ENCODE data around the gene NEURL3.

GRCh38 chr2:96494188-96494587 lies 11.0 kb downstream of the NEURL3 start:
- TF ChIP-seq, protein P1, sequence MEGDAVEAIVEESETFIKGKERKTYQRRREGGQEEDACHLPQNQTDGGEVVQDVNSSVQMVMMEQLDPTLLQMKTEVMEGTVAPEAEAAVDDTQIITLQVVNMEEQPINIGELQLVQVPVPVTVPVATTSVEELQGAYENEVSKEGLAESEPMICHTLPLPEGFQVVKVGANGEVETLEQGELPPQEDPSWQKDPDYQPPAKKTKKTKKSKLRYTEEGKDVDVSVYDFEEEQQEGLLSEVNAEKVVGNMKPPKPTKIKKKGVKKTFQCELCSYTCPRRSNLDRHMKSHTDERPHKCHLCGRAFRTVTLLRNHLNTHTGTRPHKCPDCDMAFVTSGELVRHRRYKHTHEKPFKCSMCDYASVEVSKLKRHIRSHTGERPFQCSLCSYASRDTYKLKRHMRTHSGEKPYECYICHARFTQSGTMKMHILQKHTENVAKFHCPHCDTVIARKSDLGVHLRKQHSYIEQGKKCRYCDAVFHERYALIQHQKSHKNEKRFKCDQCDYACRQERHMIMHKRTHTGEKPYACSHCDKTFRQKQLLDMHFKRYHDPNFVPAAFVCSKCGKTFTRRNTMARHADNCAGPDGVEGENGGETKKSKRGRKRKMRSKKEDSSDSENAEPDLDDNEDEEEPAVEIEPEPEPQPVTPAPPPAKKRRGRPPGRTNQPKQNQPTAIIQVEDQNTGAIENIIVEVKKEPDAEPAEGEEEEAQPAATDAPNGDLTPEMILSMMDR (IDR thresholded peaks at IDR 0.05; ENCODE audit: low read depth, low read length): no peak
- TF ChIP-seq MYC (IDR thresholded peaks at IDR 0.05; ENCODE audit: low read depth, low read length): no peak
